K562 (cell line): ENCODE data around the gene SUPT5H. TPM values are rescaled to one million over a fixed set of nuclear protein-coding genes. Genes with fewer than 3 reads are reported as not detected.

Source experiments
- EP400 ChIP-seq: fragments of 450-650 bp; IDR thresholded peaks from 2 replicates; pipeline ENCODE4 v1.6.1; 2017; ENCODE audit warnings: antibody characterized with exemption, mild to moderate bottlenecking, moderate library complexity
- HNRNPH1 ChIP-seq: fragments of 200-400 bp; formaldehyde crosslinking; optimal IDR thresholded peaks from 2 replicates; pipeline ENCODE3; 2017; ENCODE audit warnings: low read depth, mild to moderate bottlenecking, low read length, moderate library complexity
- ID3 ChIP-seq, 2 experiments: fragments of 250-450 bp in 1 of 2; fragments of 450-650 bp in 1 of 2; sonication (Bioruptor Pico) in 1 of 2; IDR thresholded peaks; 2 replicates each; pipeline versions ENCODE4 v1.6.1 to v1.8.0; 2016 to 2021; ENCODE audit warnings: mild to moderate bottlenecking in 2 of 2, moderate library complexity in 2 of 2, missing compliant biosample characterization in 1 of 2, missing genetic modification characterization in 1 of 2
- JUND ChIP-seq, 2 experiments: IDR thresholded peaks; 2 replicates in 1 of 2; 3 replicates in 1 of 2; pipeline ENCODE4 v1.6.1; 2011; ENCODE audit warnings: borderline replicate concordance in 2 of 2, low read depth in 2 of 2, low read length in 2 of 2, improper control_type of control experiment in 1 of 2, missing biosample characterization in 1 of 2, missing genetic modification characterization in 1 of 2, missing genetic modification reagents in 1 of 2
- KDM1A ChIP-seq, 2 experiments: fragments of 450-650 bp; IDR thresholded peaks; 2 replicates each; pipeline ENCODE4 v1.6.1; 2016; ENCODE audit warnings: mild to moderate bottlenecking in 2 of 2
- POLR2A ChIP-seq: fragments of 450-650 bp; conservative IDR thresholded peaks from 2 replicates; pipeline ENCODE4 v1.6.1; 2016
- SRSF1 ChIP-seq: fragments of 200-400 bp; formaldehyde crosslinking; IDR thresholded peaks from 2 replicates; pipeline ENCODE4 v1.6.1; 2017; ENCODE audit warnings: mild to moderate bottlenecking, low read depth, low read length, moderate library complexity
- U2AF1 ChIP-seq: fragments of 200-400 bp; formaldehyde crosslinking; optimal IDR thresholded peaks from 2 replicates; pipeline ENCODE3; 2017; ENCODE audit warnings: mild to moderate bottlenecking, low read depth, low read length, moderate library complexity
- ZBTB12 ChIP-seq: fragments of 250-450 bp; sonication (Bioruptor Pico); IDR thresholded peaks from 2 replicates; pipeline ENCODE4 v1.4.0; 2020
- ZNF134 ChIP-seq: fragments of 250-450 bp; sonication (Bioruptor Pico); conservative IDR thresholded peaks from 2 replicates; pipeline ENCODE4 v1.4.0; 2020
- ZNF280A ChIP-seq: fragments of 450-650 bp; IDR thresholded peaks from 2 replicates; pipeline ENCODE4 v1.6.1; 2018; ENCODE audit warnings: mild to moderate bottlenecking, low read depth; ENCODE audit not compliant: partially characterized antibody
- ZNF57 ChIP-seq: fragments of 450-650 bp; formaldehyde crosslinking; IDR thresholded peaks from 2 replicates; pipeline ENCODE4 v1.4.0; 2020; ENCODE audit warnings: mild to moderate bottlenecking, moderate library complexity
- polyA plus RNA-seq, 8 experiments: library from polyadenylated mRNA; depleted of rRNA in 4 of 8; stranded (reverse) in 5 of 8; unstranded in 3 of 8; fragments of >200 nt; fragmentation: Nextera tagmentation in 2 of 8; fragmentation: Illumina TruSeq in 1 of 8; extraction: Ambion mirVana in 2 of 8; extraction: Trizol in 1 of 8; gene quantifications; 2 replicates each; pipeline versions ENCODE4 v1.2.1 to v1.2.3, GENCODE V29; 2011 to 2014; ENCODE audit warnings: inconsistent platforms in 1 of 8, missing spikeins in 1 of 8
- total RNA-seq, 7 experiments: library from RNA; depleted of rRNA in 6 of 7; stranded (reverse); fragments of >200 nt in 6 of 7; fragmentation: Illumina TruSeq in 2 of 7; extraction: Trizol in 2 of 7; gene quantifications; 2 replicates each; pipeline versions ENCODE4 v1.2.1 to v1.2.3, GENCODE V29; 2011 to 2021; ENCODE audit warnings: low replicate concordance in 1 of 7
- TF ChIP-seq, protein P1 (sequence below): fragments of 450-650 bp; formaldehyde crosslinking; IDR thresholded peaks from 2 replicates; pipeline ENCODE4 v1.4.0; 2020; ENCODE audit warnings: mild to moderate bottlenecking, mixed read lengths
- TF ChIP-seq, protein P2 (sequence below): conservative IDR thresholded peaks from 2 replicates; pipeline ENCODE4 v1.6.1; 2011; ENCODE audit warnings: low read depth, mild to moderate bottlenecking, low read length; ENCODE audit not compliant: control insufficient read depth
- TF ChIP-seq, protein P3 (sequence below), 2 experiments: fragments of 450-650 bp in 1 of 2; IDR thresholded peaks; 2 replicates each; pipeline ENCODE4 v1.6.1; 2011 to 2017; ENCODE audit warnings: low read depth in 2 of 2, antibody characterized with exemption in 1 of 2, borderline replicate concordance in 1 of 2, low read length in 1 of 2, mild to moderate bottlenecking in 1 of 2, mixed read lengths in 1 of 2; ENCODE audit not compliant: control insufficient read depth in 1 of 2

SUPT5H gene
- total and polyA plus RNA-seq, 9 of the 15 experiments (the other 6 are each of a cell fraction or from before 2014, with no cell fraction given), result 13.3 to 85.9 (median 35.9) TPM

- TF ChIP-seq, protein P1, sequence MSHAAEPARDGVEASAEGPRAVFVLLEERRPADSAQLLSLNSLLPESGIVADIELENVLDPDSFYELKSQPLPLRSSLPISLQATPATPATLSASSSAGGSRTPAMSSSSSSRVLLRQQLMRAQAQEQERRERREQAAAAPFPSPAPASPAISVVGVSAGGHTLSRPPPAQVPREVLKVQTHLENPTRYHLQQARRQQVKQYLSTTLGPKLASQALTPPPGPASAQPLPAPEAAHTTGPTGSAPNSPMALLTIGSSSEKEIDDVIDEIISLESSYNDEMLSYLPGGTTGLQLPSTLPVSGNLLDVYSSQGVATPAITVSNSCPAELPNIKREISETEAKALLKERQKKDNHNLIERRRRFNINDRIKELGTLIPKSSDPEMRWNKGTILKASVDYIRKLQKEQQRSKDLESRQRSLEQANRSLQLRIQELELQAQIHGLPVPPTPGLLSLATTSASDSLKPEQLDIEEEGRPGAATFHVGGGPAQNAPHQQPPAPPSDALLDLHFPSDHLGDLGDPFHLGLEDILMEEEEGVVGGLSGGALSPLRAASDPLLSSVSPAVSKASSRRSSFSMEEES (CRISPR knock-in tag), result no peak
- TF ChIP-seq JUND (IDR thresholded peaks at IDR 0.05; ENCODE audit: borderline replicate concordance, low read depth, low read length), result peak; percentile 61
- no peak; the same call in 2 of the 3 replicates for TF ChIP-seq JUND (tag; IDR thresholded peaks at IDR 0.05; ENCODE audit: borderline replicate concordance, low read depth, low read length)
- no peak for TF ChIP-seq ZNF134 (CRISPR knock-in tag)
- TF ChIP-seq HNRNPH1, result no peak
- TF ChIP-seq ID3 (CRISPR knock-in tag; IDR thresholded peaks at IDR 0.05), result no peak
- no peak for TF ChIP-seq ID3 (tag; IDR thresholded peaks at IDR 0.05)
- TF ChIP-seq SRSF1, result peak; percentile 78; the same call in 1 of the 2 replicates
- TF ChIP-seq ZBTB12 (CRISPR knock-in tag), result no peak
- TF ChIP-seq, protein P2, sequence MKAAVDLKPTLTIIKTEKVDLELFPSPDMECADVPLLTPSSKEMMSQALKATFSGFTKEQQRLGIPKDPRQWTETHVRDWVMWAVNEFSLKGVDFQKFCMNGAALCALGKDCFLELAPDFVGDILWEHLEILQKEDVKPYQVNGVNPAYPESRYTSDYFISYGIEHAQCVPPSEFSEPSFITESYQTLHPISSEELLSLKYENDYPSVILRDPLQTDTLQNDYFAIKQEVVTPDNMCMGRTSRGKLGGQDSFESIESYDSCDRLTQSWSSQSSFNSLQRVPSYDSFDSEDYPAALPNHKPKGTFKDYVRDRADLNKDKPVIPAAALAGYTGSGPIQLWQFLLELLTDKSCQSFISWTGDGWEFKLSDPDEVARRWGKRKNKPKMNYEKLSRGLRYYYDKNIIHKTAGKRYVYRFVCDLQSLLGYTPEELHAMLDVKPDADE, result peak; percentile 73; the same call in 1 of the 2 replicates
- TF ChIP-seq EP400, result peak; percentile 99
- no peak for TF ChIP-seq KDM1A (IDR thresholded peaks at IDR 0.05)
- no peak for TF ChIP-seq ZNF57 (CRISPR knock-in tag)
- TF ChIP-seq U2AF1, result peak; percentile 97
- TF ChIP-seq ZNF280A, result no peak
- TF ChIP-seq POLR2A, result peak; percentile 99
- TF ChIP-seq, protein P3, sequence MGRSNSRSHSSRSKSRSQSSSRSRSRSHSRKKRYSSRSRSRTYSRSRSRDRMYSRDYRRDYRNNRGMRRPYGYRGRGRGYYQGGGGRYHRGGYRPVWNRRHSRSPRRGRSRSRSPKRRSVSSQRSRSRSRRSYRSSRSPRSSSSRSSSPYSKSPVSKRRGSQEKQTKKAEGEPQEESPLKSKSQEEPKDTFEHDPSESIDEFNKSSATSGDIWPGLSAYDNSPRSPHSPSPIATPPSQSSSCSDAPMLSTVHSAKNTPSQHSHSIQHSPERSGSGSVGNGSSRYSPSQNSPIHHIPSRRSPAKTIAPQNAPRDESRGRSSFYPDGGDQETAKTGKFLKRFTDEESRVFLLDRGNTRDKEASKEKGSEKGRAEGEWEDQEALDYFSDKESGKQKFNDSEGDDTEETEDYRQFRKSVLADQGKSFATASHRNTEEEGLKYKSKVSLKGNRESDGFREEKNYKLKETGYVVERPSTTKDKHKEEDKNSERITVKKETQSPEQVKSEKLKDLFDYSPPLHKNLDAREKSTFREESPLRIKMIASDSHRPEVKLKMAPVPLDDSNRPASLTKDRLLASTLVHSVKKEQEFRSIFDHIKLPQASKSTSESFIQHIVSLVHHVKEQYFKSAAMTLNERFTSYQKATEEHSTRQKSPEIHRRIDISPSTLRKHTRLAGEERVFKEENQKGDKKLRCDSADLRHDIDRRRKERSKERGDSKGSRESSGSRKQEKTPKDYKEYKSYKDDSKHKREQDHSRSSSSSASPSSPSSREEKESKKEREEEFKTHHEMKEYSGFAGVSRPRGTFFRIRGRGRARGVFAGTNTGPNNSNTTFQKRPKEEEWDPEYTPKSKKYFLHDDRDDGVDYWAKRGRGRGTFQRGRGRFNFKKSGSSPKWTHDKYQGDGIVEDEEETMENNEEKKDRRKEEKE (IDR thresholded peaks at IDR 0.05; ENCODE audit: borderline replicate concordance in 1 of 2, control insufficient read depth in 1 of 2, low read depth in 2 of 2, low read length in 1 of 2), result 0 out of 4 replicates have a peak, but pooled peaks of 1 of the 2 experiments have one; percentile 21
These were observed 9.7 kb upstream of the SUPT5H start, which contains the start of gene RPS16 (continued) for GRCh38 chr19:39435499-39436349.
